ENCODE measurements around the gene GID8.

Gene GID8

DNA sequence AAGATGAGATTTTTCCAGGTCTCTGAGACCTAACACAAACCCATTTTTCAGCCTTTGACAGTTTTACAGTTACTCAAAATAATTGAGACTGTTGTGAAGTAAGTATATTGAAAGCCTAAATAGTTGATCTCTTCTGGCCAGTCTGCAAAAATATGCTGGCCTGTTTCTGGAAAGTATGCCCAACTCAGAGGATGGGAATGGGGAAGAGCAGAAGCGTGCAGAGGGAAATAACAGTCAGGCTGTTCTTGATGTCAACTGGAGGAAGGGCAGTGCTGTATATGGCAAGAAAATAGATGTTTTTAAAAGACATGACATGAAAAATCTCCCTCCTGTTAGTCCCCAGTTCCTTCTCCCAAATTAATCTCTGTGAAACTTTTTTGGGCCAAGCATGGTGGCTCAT, 3.8 kb downstream of the GID8 start:
- peaks cover 45% of the 10 kb centered on the region for H3K36me3 ChIP-seq (ENCODE audit: control insufficient read depth, insufficient read depth, low read length)
- no peak overlapping the region for H3K27ac ChIP-seq (ENCODE audit: insufficient read depth, low read length, poor library complexity, severe bottlenecking)
- no peak overlapping the region for H3K4me3 ChIP-seq (ENCODE audit: insufficient read depth, low read depth, low read length, poor library complexity, severe bottlenecking)

GRCh38 chr20:62942456-62942855, 4.5 kb downstream of the GID8 start:
- H3K4me3 ChIP-seq (ENCODE audit: insufficient read depth, low read depth, low read length, poor library complexity, severe bottlenecking), result no peak overlapping the region
- H3K4me1 ChIP-seq (ENCODE audit: control insufficient read depth, insufficient read depth, low read length, poor library complexity, severe bottlenecking), result peaks cover 12% of the 10 kb centered on the region
- H3K9me3 ChIP-seq (ENCODE audit: control insufficient read depth, low read length), result no peaks in the 10 kb centered on the region
- DNase-seq, result no peak
- H3K27me3 ChIP-seq (replicated peaks; ENCODE audit: control insufficient read depth, insufficient read depth, low read length, poor library complexity, severe bottlenecking), result no peaks in the 10 kb centered on the region
- H3K27ac ChIP-seq (ENCODE audit: insufficient read depth, low read length, poor library complexity, severe bottlenecking), result no peak overlapping the region
- H3K36me3 ChIP-seq (ENCODE audit: control insufficient read depth, insufficient read depth, low read length), result peaks cover 50% of the 10 kb centered on the region

More for the DNA sequence above, 3.8 kb downstream of the GID8 start:
- no peaks in the 10 kb centered on the region for H3K27me3 ChIP-seq (replicated peaks; ENCODE audit: control insufficient read depth, insufficient read depth, low read length, poor library complexity, severe bottlenecking)
- H3K4me1 ChIP-seq (ENCODE audit: control insufficient read depth, insufficient read depth, low read length, poor library complexity, severe bottlenecking), result peaks cover 14% of the 10 kb centered on the region
- no peak for DNase-seq
- H3K9me3 ChIP-seq (ENCODE audit: control insufficient read depth, low read length), result no peaks in the 10 kb centered on the region

GRCh38 chr20:62943396-62943795, 5.4 kb downstream of the GID8 start:
- Histone ChIP-seq H3K4me1 (ENCODE audit: control insufficient read depth, insufficient read depth, low read length, poor library complexity, severe bottlenecking) (peaks cover 12% of the 10 kb centered on the region), H3K4me3 (ENCODE audit: insufficient read depth, low read depth, low read length, poor library complexity, severe bottlenecking) (no peak overlapping the region), H3K9me3 (ENCODE audit: control insufficient read depth, low read length) (no peaks in the 10 kb centered on the region), H3K36me3 (ENCODE audit: control insufficient read depth, insufficient read depth, low read length) (peaks cover 59% of the 10 kb centered on the region), H3K27ac (ENCODE audit: insufficient read depth, low read length, poor library complexity, severe bottlenecking) (no peak overlapping the region), H3K27me3 (replicated peaks; ENCODE audit: control insufficient read depth, insufficient read depth, low read length, poor library complexity, severe bottlenecking) (no peaks in the 10 kb centered on the region)
- DNase-seq, result no peak

DNA sequence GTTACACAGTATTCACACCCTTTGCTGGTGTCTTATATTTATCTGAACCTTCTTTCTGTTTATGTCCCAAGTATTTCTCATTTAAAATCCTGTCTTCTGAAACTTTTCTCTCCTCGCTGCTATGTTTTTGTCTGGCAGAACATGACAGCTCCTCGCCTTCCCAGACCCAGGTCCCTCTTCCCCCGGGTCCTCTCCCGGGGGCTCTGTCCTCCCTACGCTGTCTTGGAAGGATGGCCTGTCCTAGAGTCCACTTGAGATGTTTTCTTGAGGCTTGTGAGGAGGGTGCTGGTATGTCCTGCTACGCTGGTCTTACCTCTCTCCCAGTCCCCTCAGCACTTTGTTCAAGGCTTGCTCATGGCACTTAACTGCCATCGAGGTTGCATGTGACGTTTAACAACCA, 6.2 kb downstream of the GID8 start:
- no peak overlapping the region for H3K27ac ChIP-seq (ENCODE audit: insufficient read depth, low read length, poor library complexity, severe bottlenecking)
- H3K4me1 ChIP-seq (ENCODE audit: control insufficient read depth, insufficient read depth, low read length, poor library complexity, severe bottlenecking), result peaks cover 6% of the 10 kb centered on the region
- H3K36me3 ChIP-seq (ENCODE audit: control insufficient read depth, insufficient read depth, low read length), result peaks cover 65% of the 10 kb centered on the region
- no peak for DNase-seq
- no peak overlapping the region for H3K4me3 ChIP-seq (ENCODE audit: insufficient read depth, low read depth, low read length, poor library complexity, severe bottlenecking)
- H3K9me3 ChIP-seq (ENCODE audit: control insufficient read depth, low read length), result no peaks in the 10 kb centered on the region
- no peaks in the 10 kb centered on the region for H3K27me3 ChIP-seq (replicated peaks; ENCODE audit: control insufficient read depth, insufficient read depth, low read length, poor library complexity, severe bottlenecking)

DNA sequence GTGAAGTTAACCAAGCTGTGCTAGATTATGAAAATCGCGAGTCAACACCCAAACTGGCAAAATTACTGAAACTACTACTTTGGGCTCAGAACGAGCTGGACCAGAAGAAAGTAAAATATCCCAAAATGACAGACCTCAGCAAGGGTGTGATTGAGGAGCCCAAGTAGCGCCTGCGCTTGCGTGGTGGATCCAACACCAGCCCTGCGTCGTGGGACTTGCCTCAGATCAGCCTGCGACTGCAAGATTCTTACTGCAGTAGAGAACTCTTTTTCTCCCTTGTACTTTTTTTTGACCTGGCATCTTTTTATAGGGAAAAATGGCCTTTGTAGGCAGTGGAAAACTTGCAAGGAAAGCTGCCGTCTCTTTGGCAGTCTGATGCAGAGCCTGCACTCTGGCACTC, 6.8 kb downstream of the GID8 start:
- H3K27me3 ChIP-seq (replicated peaks; ENCODE audit: control insufficient read depth, insufficient read depth, low read length, poor library complexity, severe bottlenecking), result no peaks in the 10 kb centered on the region
- peaks cover 65% of the 10 kb centered on the region for H3K36me3 ChIP-seq (ENCODE audit: control insufficient read depth, insufficient read depth, low read length)
- H3K4me3 ChIP-seq (ENCODE audit: insufficient read depth, low read depth, low read length, poor library complexity, severe bottlenecking), result no peak overlapping the region
- peaks cover under 1% of the 10 kb centered on the region for H3K4me1 ChIP-seq (ENCODE audit: control insufficient read depth, insufficient read depth, low read length, poor library complexity, severe bottlenecking)
- H3K9me3 ChIP-seq (ENCODE audit: control insufficient read depth, low read length), result no peaks in the 10 kb centered on the region
- DNase-seq, result no peak
- no peak overlapping the region for H3K27ac ChIP-seq (ENCODE audit: insufficient read depth, low read length, poor library complexity, severe bottlenecking)

DNA sequence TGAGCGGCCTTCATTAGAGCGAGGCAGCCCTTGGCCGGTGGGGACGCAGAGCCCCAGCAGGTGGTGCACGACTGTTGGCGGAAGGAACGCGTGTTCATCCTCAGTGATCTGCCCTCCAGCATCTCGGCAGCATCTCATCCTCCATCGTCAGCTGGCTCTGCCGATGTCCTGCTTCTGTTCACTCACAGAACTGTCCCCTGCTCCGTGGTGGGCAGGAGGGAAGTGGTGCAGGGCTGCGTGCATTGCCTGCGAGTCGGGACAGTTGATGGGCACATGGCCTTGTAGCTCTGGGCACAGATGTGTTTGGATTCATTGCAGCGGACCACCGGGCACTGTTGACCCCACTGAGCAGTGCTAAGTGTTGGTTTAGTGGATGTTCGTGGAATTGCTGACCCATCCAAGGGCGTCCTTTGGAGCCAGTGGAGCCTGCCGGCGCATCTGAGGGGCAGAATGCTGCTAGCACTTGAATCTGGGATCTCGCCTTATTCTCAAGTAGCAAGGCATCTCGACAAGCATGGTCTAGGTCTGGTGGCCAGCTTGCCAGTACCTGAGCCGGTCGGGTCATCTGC, 7.9 kb downstream of the GID8 start:
- DNase-seq, result no peak
- Histone ChIP-seq H3K27ac (ENCODE audit: insufficient read depth, low read length, poor library complexity, severe bottlenecking) (no peak overlapping the region), H3K4me3 (ENCODE audit: insufficient read depth, low read depth, low read length, poor library complexity, severe bottlenecking) (no peak overlapping the region), H3K36me3 (ENCODE audit: control insufficient read depth, insufficient read depth, low read length) (peaks cover 65% of the 10 kb centered on the region), H3K9me3 (ENCODE audit: control insufficient read depth, low read length) (no peaks in the 10 kb centered on the region), H3K27me3 (replicated peaks; ENCODE audit: control insufficient read depth, insufficient read depth, low read length, poor library complexity, severe bottlenecking) (no peaks in the 10 kb centered on the region), H3K4me1 (ENCODE audit: control insufficient read depth, insufficient read depth, low read length, poor library complexity, severe bottlenecking) (no peaks in the 10 kb centered on the region)

DNA sequence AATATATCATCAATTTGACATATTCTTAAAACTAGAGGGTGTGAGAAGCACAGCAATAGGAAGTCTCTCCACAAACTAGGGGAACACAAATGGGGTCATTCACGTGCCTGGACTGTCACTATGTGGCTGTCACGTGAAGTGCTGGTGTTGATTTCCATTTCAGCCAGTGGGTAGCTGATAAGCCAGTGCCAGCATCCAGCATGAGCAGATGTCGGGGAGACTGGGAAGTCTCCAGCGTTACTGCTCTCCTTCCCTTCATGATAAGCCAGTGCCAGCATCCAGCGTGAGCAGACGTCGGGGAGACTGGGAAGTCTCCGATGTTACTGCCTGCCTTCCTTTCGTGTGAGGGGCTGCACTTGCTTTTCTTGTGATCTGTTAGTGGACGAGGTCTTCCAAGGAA, 9.0 kb downstream of the GID8 start:
- DNase-seq, result no peak
- no peak overlapping the region for H3K27ac ChIP-seq (ENCODE audit: insufficient read depth, low read length, poor library complexity, severe bottlenecking)
- no peak overlapping the region for H3K4me3 ChIP-seq (ENCODE audit: insufficient read depth, low read depth, low read length, poor library complexity, severe bottlenecking)
- no peaks in the 10 kb centered on the region for H3K27me3 ChIP-seq (replicated peaks; ENCODE audit: control insufficient read depth, insufficient read depth, low read length, poor library complexity, severe bottlenecking)
- H3K4me1 ChIP-seq (ENCODE audit: control insufficient read depth, insufficient read depth, low read length, poor library complexity, severe bottlenecking), result no peaks in the 10 kb centered on the region
- no peaks in the 10 kb centered on the region for H3K9me3 ChIP-seq (ENCODE audit: control insufficient read depth, low read length)
- H3K36me3 ChIP-seq (ENCODE audit: control insufficient read depth, insufficient read depth, low read length), result peaks cover 63% of the 10 kb centered on the region

DNA sequence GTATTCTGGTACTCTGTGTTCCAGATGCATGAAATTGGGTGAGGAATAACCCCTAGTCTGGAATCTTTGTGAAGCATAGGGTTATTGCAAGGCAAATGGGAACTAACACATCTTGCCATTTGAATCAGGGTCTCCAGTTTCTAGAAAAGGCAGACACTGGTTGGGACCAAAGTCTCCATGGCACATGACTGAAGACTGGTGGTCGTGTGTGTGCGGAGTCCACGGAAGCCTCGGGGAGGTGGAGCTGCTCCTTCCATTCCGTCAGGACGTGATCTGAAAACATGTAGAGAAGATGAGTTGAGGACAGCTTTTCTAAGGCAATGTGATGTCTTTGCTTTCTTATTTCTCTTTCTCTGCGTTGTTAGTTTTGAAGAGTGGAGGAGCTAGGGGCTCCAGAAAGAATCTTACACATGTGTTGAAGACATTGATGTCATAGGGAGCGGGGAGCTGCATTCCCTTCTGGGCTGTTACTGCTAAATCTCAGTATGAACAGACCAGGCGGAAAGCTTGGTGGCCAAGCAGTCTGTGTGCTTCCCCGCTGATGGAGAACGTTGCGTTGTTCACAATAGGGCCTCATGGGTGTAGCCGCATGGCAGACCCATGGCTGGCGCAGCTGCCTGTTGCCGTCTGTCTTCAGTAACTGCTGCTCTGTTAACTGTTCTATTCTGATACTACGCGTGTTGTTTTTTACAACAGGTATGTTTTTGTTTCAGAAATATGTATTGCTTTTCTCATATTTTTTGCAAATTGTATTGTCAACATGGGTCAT, 9.8 kb downstream of the GID8 start:
- no peak for DNase-seq
- Histone ChIP-seq H3K27ac (ENCODE audit: insufficient read depth, low read length, poor library complexity, severe bottlenecking) (no peak overlapping the region), H3K36me3 (ENCODE audit: control insufficient read depth, insufficient read depth, low read length) (peaks cover 60% of the 10 kb centered on the region), H3K27me3 (replicated peaks; ENCODE audit: control insufficient read depth, insufficient read depth, low read length, poor library complexity, severe bottlenecking) (no peaks in the 10 kb centered on the region), H3K4me3 (ENCODE audit: insufficient read depth, low read depth, low read length, poor library complexity, severe bottlenecking) (no peak overlapping the region), H3K4me1 (ENCODE audit: control insufficient read depth, insufficient read depth, low read length, poor library complexity, severe bottlenecking) (peaks cover 5% of the 10 kb centered on the region), H3K9me3 (ENCODE audit: control insufficient read depth, low read length) (no peaks in the 10 kb centered on the region)

- no peak overlapping the region for H3K27ac ChIP-seq (ENCODE audit: insufficient read depth, low read length, poor library complexity, severe bottlenecking)
- no peaks in the 10 kb centered on the region for H3K27me3 ChIP-seq (replicated peaks; ENCODE audit: control insufficient read depth, insufficient read depth, low read length, poor library complexity, severe bottlenecking)
- peaks cover 19% of the 10 kb centered on the region for H3K4me1 ChIP-seq (ENCODE audit: control insufficient read depth, insufficient read depth, low read length, poor library complexity, severe bottlenecking)
- H3K36me3 ChIP-seq (ENCODE audit: control insufficient read depth, insufficient read depth, low read length), result peaks cover 45% of the 10 kb centered on the region
- H3K4me3 ChIP-seq (ENCODE audit: insufficient read depth, low read depth, low read length, poor library complexity, severe bottlenecking), result no peak overlapping the region
- no peak for DNase-seq
- no peaks in the 10 kb centered on the region for H3K9me3 ChIP-seq (ENCODE audit: control insufficient read depth, low read length)
These were observed 11.3 kb downstream of the GID8 start for GRCh38 chr20:62949153-62949821.

GRCh38 chr20:62949962-62950361, 12.0 kb downstream of the GID8 start:
- DNase-seq, result no peak
- no peak overlapping the region for H3K4me3 ChIP-seq (ENCODE audit: insufficient read depth, low read depth, low read length, poor library complexity, severe bottlenecking)
- peaks cover 38% of the 10 kb centered on the region for H3K36me3 ChIP-seq (ENCODE audit: control insufficient read depth, insufficient read depth, low read length)

More at GRCh38 chr20:62949962-62950361, 12.0 kb downstream of the GID8 start:
- Histone ChIP-seq H3K27ac (ENCODE audit: insufficient read depth, low read length, poor library complexity, severe bottlenecking) (no peak overlapping the region), H3K4me1 (ENCODE audit: control insufficient read depth, insufficient read depth, low read length, poor library complexity, severe bottlenecking) (peaks cover 26% of the 10 kb centered on the region), H3K9me3 (ENCODE audit: control insufficient read depth, low read length) (no peaks in the 10 kb centered on the region), H3K27me3 (replicated peaks; ENCODE audit: control insufficient read depth, insufficient read depth, low read length, poor library complexity, severe bottlenecking) (no peaks in the 10 kb centered on the region)

All from effector memory CD4-positive, alpha-beta T cell (primary cell).